Endothelial cell of umbilical vein (primary cell): ENCODE results near the gene PLAC1. TPM values are rescaled to one million over a fixed set of nuclear protein-coding genes. Genes with fewer than 3 reads are reported as not detected.
A peak's percentile ranks its signal among the peaks of the same experiment; 100 is the strongest.

Source experiments
- BruUV-seq: library from RNA; stranded (reverse); fragments of 400-500 nt; replicated peaks from 2 replicates; lab custom pipeline; 2021; lab: Mats Ljungman, UMichigan
- CTCF ChIA-PET: fragments of 300-600, 350-600 bp; sonication (Branson Sonifier 250); formaldehyde crosslinking; loops from one replicate; lab custom pipeline; 2021; ENCODE audit warnings: antibody characterized with exemption, inconsistent platforms; lab: Charles Lee
- POLR2A ChIA-PET: fragments of 300-600, 350-600 bp; sonication (Branson Sonifier 250); formaldehyde crosslinking; loops from one replicate; lab custom pipeline; 2021; ENCODE audit warnings: antibody characterized with exemption, inconsistent platforms; lab: Charles Lee
- DNase-seq: peaks from one replicate; pipeline ENCODE4 v3.0.0-alpha.2; 2011; ENCODE audit warnings: low read depth, low spot score
- FAIRE-seq: peaks from 2 replicates; lab custom pipeline; 2011; peaks lifted over from hg19 to GRCh38; lab: Jason Lieb, UNC
- H2AFZ ChIP-seq: 2 replicates; pipeline ENCODE4 v1.6.0; 2012; ENCODE audit warnings: low read depth, low read length, control low read depth, inconsistent platforms
- H3K27ac ChIP-seq: 2 replicates; pipeline ENCODE4 v1.5.1; 2011; ENCODE audit warnings: low read depth, mild to moderate bottlenecking, control low read depth, low read length, moderate library complexity; ENCODE audit not compliant: insufficient read depth
- H3K27me3 ChIP-seq, 2 experiments: 2 replicates each; pipeline versions ENCODE4 v1.6.0 to v1.6.1; 2011; ENCODE audit warnings: low read length in 2 of 2, mixed read lengths in 1 of 2; ENCODE audit not compliant: control insufficient read depth in 2 of 2, insufficient read depth in 2 of 2
- H3K36me3 ChIP-seq, 2 experiments: 2 replicates in 1 of 2; 3 replicates in 1 of 2; pipeline ENCODE4 v1.5.1; 2011; ENCODE audit warnings: low read length in 2 of 2, mild to moderate bottlenecking in 1 of 2, moderate library complexity in 1 of 2; ENCODE audit not compliant: control insufficient read depth in 2 of 2, insufficient read depth in 2 of 2; ENCODE audit errors: extremely low read depth in 1 of 2
- H3K4me1 ChIP-seq: 3 replicates; pipeline ENCODE4 v1.5.1; 2011; ENCODE audit warnings: mild to moderate bottlenecking, low read length; ENCODE audit not compliant: control insufficient read depth, insufficient read depth; ENCODE audit errors: extremely low read depth
- H3K4me2 ChIP-seq: 2 replicates; pipeline ENCODE4 v1.6.1; 2011; ENCODE audit warnings: low read length, control low read depth, mixed read lengths; ENCODE audit not compliant: insufficient read depth
- H3K4me3 ChIP-seq, 3 experiments: fragments of 200-600 bp in 1 of 3; sonication (generic), shearing (Covaris generic) in 1 of 3; replicated peaks in 1 of 3; 2 replicates each; pipeline ENCODE4 v1.5.1; 2011 to 2016; ENCODE audit warnings: control low read depth in 3 of 3, low read length in 3 of 3, mild to moderate bottlenecking in 2 of 3, inconsistent platforms in 1 of 3, low read depth in 1 of 3, moderate library complexity in 1 of 3; ENCODE audit not compliant: insufficient read depth in 1 of 3
- H3K79me2 ChIP-seq: 2 replicates; pipeline ENCODE4 v1.6.0; 2012; ENCODE audit warnings: low read length, inconsistent platforms; ENCODE audit not compliant: control insufficient read depth, insufficient read depth
- H3K9ac ChIP-seq: replicated peaks from 2 replicates; pipeline ENCODE3; 2011; ENCODE audit warnings: low read length, control low read depth; ENCODE audit not compliant: insufficient read depth; ENCODE audit errors: extremely low read depth
- H3K9me1 ChIP-seq: replicated peaks from 3 replicates; pipeline ENCODE4 v1.6.0; 2011; ENCODE audit warnings: mild to moderate bottlenecking, low read length; ENCODE audit not compliant: control insufficient read depth, insufficient read depth; ENCODE audit errors: extremely low read depth
- H3K9me3 ChIP-seq: replicated peaks from 2 replicates; pipeline ENCODE4 v1.5.1; 2012; ENCODE audit warnings: low read length, inconsistent platforms; ENCODE audit not compliant: control insufficient read depth, insufficient read depth
- H4K20me1 ChIP-seq: replicated peaks from 2 replicates; pipeline ENCODE3; 2011; ENCODE audit warnings: mild to moderate bottlenecking, low read length; ENCODE audit not compliant: control insufficient read depth, insufficient read depth; ENCODE audit errors: extremely low read depth
- EZH2 ChIP-seq: IDR thresholded peaks from 2 replicates; pipeline ENCODE4 v1.6.1; 2012; ENCODE audit warnings: borderline replicate concordance, low read depth, mild to moderate bottlenecking, moderate library complexity, low read length, inconsistent platforms; ENCODE audit not compliant: severe bottlenecking
- FOS ChIP-seq: IDR thresholded peaks from 2 replicates; pipeline ENCODE4 v1.6.1; 2011; ENCODE audit warnings: mild to moderate bottlenecking, low read length, moderate library complexity, borderline replicate concordance; ENCODE audit not compliant: insufficient read depth
- GATA2 ChIP-seq: IDR thresholded peaks from 2 replicates; pipeline ENCODE4 v1.7.0; 2011; ENCODE audit warnings: low read depth, mild to moderate bottlenecking, moderate library complexity, mixed read lengths, low read length; ENCODE audit not compliant: insufficient read length, insufficient read depth
- JUN ChIP-seq: IDR thresholded peaks from 2 replicates; pipeline ENCODE4 v1.6.1; 2011; ENCODE audit warnings: borderline replicate concordance, low read depth; ENCODE audit not compliant: insufficient read length, insufficient read depth
- MYC ChIP-seq: IDR thresholded peaks from one replicate; pipeline ENCODE4 v1.6.1; 2011; ENCODE audit warnings: mild to moderate bottlenecking, low read depth, low read length
- POLR2A ChIP-seq: IDR thresholded peaks from 2 replicates; pipeline ENCODE4 v1.6.1; 2012; ENCODE audit warnings: low read depth, mild to moderate bottlenecking, control low read depth, low read length
- POLR2AphosphoS5 ChIP-seq: IDR thresholded peaks from 2 replicates; pipeline ENCODE4 v1.6.1; 2012; ENCODE audit warnings: low read depth, mild to moderate bottlenecking, control low read depth, low read length, moderate library complexity; ENCODE audit not compliant: insufficient read depth
- dilution Hi-C: fragments of 300-500 bp; cut with MboI; formaldehyde crosslinking; loops from one replicate; pipeline ENCODE4 v1.15.0; 2019; ENCODE audit warnings: low sequenced_read_pairs; ENCODE audit not compliant: extremely low pct_ligation_motif_present
- intact Hi-C: fragments of 100-400 bp; cut with micrococcal nuclease; formaldehyde crosslinking; loops from one replicate; pipeline ENCODE4 v1.10.0; 2022
- polyA plus RNA-seq, 4 experiments: library from polyadenylated mRNA; depleted of rRNA in 3 of 4; stranded (reverse) in 3 of 4; unstranded in 1 of 4; fragments of >200 nt; gene quantifications; 2 replicates each; pipeline versions ENCODE4 v1.2.1 to v1.2.3, GENCODE V29; 2011 to 2012; ENCODE audit warnings: missing spikeins in 1 of 4
- total RNA-seq: library from RNA; stranded (reverse); gene quantifications from 2 replicates; pipeline ENCODE4 v1.2.3, GENCODE V29; 2021
- TF ChIP-seq, protein P1 (sequence below), 2 donors: IDR thresholded peaks; 1 replicate in 1 of 2; 2 replicates in 1 of 2; pipeline ENCODE4 v1.5.1; 2011; ENCODE audit warnings: low read length in 2 of 2, mild to moderate bottlenecking in 2 of 2, moderate library complexity in 2 of 2, control low read depth in 1 of 2, inconsistent platforms in 1 of 2, low read depth in 1 of 2; ENCODE audit not compliant: insufficient read depth in 1 of 2; ENCODE audit errors: extremely low read depth in 1 of 2
- TF ChIP-seq, protein P2 (sequence below): IDR thresholded peaks from 2 replicates; pipeline ENCODE4 v1.6.1; 2011; ENCODE audit not compliant: insufficient read depth, insufficient read length

The PLAC1 gene
- total and polyA plus RNA-seq, 2 donors (not counting 3 experiments of a cell fraction or from before 2014, with no cell fraction given): 0.58 to 2.4 TPM

- dilution Hi-C loops: no loop called here
- POLR2A ChIA-PET: no interaction called here
Measured at GRCh38 chrX:134544135-134544512, 114.1 kb downstream of the PLAC1 start.

DNA sequence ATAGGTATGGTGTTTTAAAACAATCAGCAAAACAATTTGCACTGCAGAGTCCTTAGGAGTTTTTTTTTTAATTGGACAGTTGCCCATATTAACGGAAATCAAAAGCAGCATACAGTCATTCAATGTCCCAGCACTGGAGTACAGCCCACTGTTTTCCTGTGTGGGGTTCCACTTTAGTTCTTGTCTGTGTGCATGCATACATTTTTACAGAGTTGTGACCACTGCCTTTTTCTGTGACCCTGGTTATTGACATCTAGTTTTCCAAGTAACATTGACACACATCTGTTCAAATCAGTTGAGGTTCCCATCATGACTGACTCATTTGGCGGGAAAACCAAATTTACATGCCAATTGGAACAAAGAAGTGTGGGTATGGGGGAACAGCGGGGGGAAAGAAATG is 115.0 kb downstream of the PLAC1 start:
- Histone ChIP-seq H3K27me3 (no peaks in the 10 kb centered on the region), H3K4me1 (peaks cover 29% of the 10 kb centered on the region), H3K36me3 (peaks cover 0 to 8% of the 10 kb centered on the region in 2 experiments), H3K79me2 (peaks cover 16% of the 10 kb centered on the region), H3K9me3 (no peaks in the 10 kb centered on the region), H3K9ac (no peak overlapping the region), H2AFZ (no peak overlapping the region), H3K9me1 (no peaks in the 10 kb centered on the region), H3K27ac (no peak overlapping the region), H4K20me1 (no peaks in the 10 kb centered on the region), H3K4me3 (no peak overlapping the region), H3K4me2 (peak overlapping the region; percentile 3)
- DNase-seq: peak; percentile 50
- FAIRE-seq: peak; percentile 79
- ChIA-PET POLR2A (no interaction called here), CTCF (interaction anchor here (0.7 to 1.1 kb wide), 2 partner anchors 22 to 59 kb away, joined by 3 to 5 read pairs; no protein-coding TSS in a partner anchor)
- no peak for TF ChIP-seq JUN
- TF ChIP-seq EZH2: no peak
- no peak for TF ChIP-seq GATA2
- TF ChIP-seq, protein P1, sequence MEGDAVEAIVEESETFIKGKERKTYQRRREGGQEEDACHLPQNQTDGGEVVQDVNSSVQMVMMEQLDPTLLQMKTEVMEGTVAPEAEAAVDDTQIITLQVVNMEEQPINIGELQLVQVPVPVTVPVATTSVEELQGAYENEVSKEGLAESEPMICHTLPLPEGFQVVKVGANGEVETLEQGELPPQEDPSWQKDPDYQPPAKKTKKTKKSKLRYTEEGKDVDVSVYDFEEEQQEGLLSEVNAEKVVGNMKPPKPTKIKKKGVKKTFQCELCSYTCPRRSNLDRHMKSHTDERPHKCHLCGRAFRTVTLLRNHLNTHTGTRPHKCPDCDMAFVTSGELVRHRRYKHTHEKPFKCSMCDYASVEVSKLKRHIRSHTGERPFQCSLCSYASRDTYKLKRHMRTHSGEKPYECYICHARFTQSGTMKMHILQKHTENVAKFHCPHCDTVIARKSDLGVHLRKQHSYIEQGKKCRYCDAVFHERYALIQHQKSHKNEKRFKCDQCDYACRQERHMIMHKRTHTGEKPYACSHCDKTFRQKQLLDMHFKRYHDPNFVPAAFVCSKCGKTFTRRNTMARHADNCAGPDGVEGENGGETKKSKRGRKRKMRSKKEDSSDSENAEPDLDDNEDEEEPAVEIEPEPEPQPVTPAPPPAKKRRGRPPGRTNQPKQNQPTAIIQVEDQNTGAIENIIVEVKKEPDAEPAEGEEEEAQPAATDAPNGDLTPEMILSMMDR (IDR thresholded peaks at IDR 0.05; ENCODE audit: extremely low read depth in 1 of 2, insufficient read depth in 1 of 2, low read depth in 1 of 2, low read length in 2 of 2): no peak
- TF ChIP-seq POLR2A: no peak
- TF ChIP-seq, protein P2, sequence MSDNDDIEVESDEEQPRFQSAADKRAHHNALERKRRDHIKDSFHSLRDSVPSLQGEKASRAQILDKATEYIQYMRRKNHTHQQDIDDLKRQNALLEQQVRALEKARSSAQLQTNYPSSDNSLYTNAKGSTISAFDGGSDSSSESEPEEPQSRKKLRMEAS: no peak
- no peak for TF ChIP-seq MYC
- TF ChIP-seq FOS: no peak
- no TSS peak for BruUV-seq
- dilution Hi-C loops: no loop called here
- intact Hi-C loops: no loop called here

More at GRCh38 chrX:134544135-134544512, 114.1 kb downstream of the PLAC1 start:
- CTCF ChIA-PET: interaction anchor here (1.1 kb wide), 1 partner anchor 23 kb away, joined by 5 read pairs; no protein-coding TSS in a partner anchor
- peaks cover 29% of the 10 kb centered on the region for H3K4me1 ChIP-seq
- no peaks in the 10 kb centered on the region for H3K9me3 ChIP-seq
- no peaks in the 10 kb centered on the region for H3K9me1 ChIP-seq
- no peak for DNase-seq
- H3K27me3 ChIP-seq: no peaks in the 10 kb centered on the region
- no peaks in the 10 kb centered on the region for H4K20me1 ChIP-seq
- H3K79me2 ChIP-seq: peaks cover 19% of the 10 kb centered on the region
- H3K4me2 ChIP-seq: no peak overlapping the region
- no peak for TF ChIP-seq GATA2
- no peak for TF ChIP-seq JUN
- TF ChIP-seq POLR2A: no peak
- TF ChIP-seq POLR2AphosphoS5: no peak
- TF ChIP-seq EZH2: no peak
- TF ChIP-seq FOS: no peak
- TF ChIP-seq MYC: no peak
- TF ChIP-seq, protein P2: no peak
- no peak overlapping the region for H3K27ac ChIP-seq
- no peak overlapping the region for H3K4me3 ChIP-seq
- no peak overlapping the region for H3K9ac ChIP-seq
- FAIRE-seq: no peak
- H2AFZ ChIP-seq: no peak overlapping the region
- peaks cover 0 to 8% of the 10 kb centered on the region in 2 experiments for H3K36me3 ChIP-seq
- BruUV-seq: no TSS peak
- intact Hi-C loops: no loop called here
